HUDEP-2 (cell line): ENCODE measurements around the gene ZNF492.
"Not testable (repeated sequence)": the region's sequence is repeated elsewhere in the genome, so short reads cannot be mapped to it uniquely, and the experiment has no call there.

Source experiments
- DNase-seq, 76 experiments: peaks; one replicate each; lab custom pipeline; 2025; ENCODE audit not compliant: unreplicated experiment in 76 of 76; lab: John Stamatoyannopoulos, UW

Gene ZNF492

GRCh38 chr19:22633706-22634449 lies at the start of gene ZNF492:
TSS of gene ZNF492 (plus strand) at chr19:22634324. CDS start at chr19:22653400, 19,076 bp downstream.
- DNase-seq = not testable (repeated sequence)

GRCh38 chr19:22595422-22595821 lies 38.7 kb upstream of the ZNF492 start:
- DNase-seq = no peak

GRCh38 chr19:22595918-22596341 lies 38.2 kb upstream of the ZNF492 start:
- DNase-seq = no peak

GRCh38 chr19:22600690-22601648 lies 33.2 kb upstream of the ZNF492 start:
- DNase-seq = no peak

- no peak for DNase-seq
These were observed 32.1 kb upstream of the ZNF492 start for GRCh38 chr19:22601906-22602630.

GRCh38 chr19:22602631-22603272 lies 31.4 kb upstream of the ZNF492 start:
- no peak for DNase-seq

- DNase-seq = no peak
These were observed 30.3 kb upstream of the ZNF492 start for GRCh38 chr19:22603518-22604440.

- DNase-seq = no peak
These were observed 29.4 kb upstream of the ZNF492 start for GRCh38 chr19:22604571-22605274.

- no peak for DNase-seq
These were observed 28.6 kb upstream of the ZNF492 start for GRCh38 chr19:22605275-22606211.

- DNase-seq = no peak
These were observed 27.9 kb upstream of the ZNF492 start for GRCh38 chr19:22606212-22606553.

GRCh38 chr19:22606954-22607652 lies 27.0 kb upstream of the ZNF492 start:
- no peak for DNase-seq

- DNase-seq = no peak
These were observed 26.3 kb upstream of the ZNF492 start for GRCh38 chr19:22607653-22608430.

GRCh38 chr19:22608441-22608840 lies 25.7 kb upstream of the ZNF492 start:
- DNase-seq = no peak

- no peak for DNase-seq
These were observed 24.5 kb upstream of the ZNF492 start for GRCh38 chr19:22609630-22610029.

GRCh38 chr19:22610121-22610520 lies 24.0 kb upstream of the ZNF492 start:
- DNase-seq = no peak

- DNase-seq = no peak
These were observed 21.8 kb upstream of the ZNF492 start for GRCh38 chr19:22612316-22612715.
